ENCODE measurements around the gene PLD4. TPM values are rescaled to one million over a fixed set of nuclear protein-coding genes. Genes with fewer than 3 reads are reported as not detected.

Gene PLD4
- total RNA-seq, 1 experiment from 2014 or later: 0.15 TPM

- H3K27me3 ChIP-seq (ENCODE audit: control insufficient read depth, insufficient read depth, low read length): no peaks in the 10 kb centered on the region
- H3K9me3 ChIP-seq (ENCODE audit: control insufficient read depth, insufficient read depth, low read depth, low read length): no peaks in the 10 kb centered on the region
- intact Hi-C loops (cut with micrococcal nuclease; ENCODE audit: unreplicated experiment) (no loop called here), in situ Hi-C loops (cut with HindIII; ENCODE audit: low pct_unique_long_range_greater_than_20kb, low sequenced_read_pairs) (no loop called here)
- CTCF ChIA-PET: no interaction called here
- no peak overlapping the region for H3K27ac ChIP-seq (ENCODE audit: low read length)
- ATAC-seq (no peak), DNase-seq (ENCODE audit: low read depth, low spot score) (no peak)
- POLR2A ChIA-PET: no interaction called here
- no peak for TF ChIP-seq REST (IDR thresholded peaks at IDR 0.05; ENCODE audit: insufficient read depth in 1 of 2, low read depth in 2 of 2, low read length in 1 of 2)
- no peak for TF ChIP-seq SIN3A (IDR thresholded peaks at IDR 0.05; ENCODE audit: borderline replicate concordance, insufficient read depth, low read depth, low read length)
- TF ChIP-seq POLR2AphosphoS5 (IDR thresholded peaks at IDR 0.05; ENCODE audit: low read depth, low read length): no peak
- TF ChIP-seq TCF7L2 (IDR thresholded peaks at IDR 0.05; ENCODE audit: low read depth, low read length): no peak
- TF ChIP-seq, protein P1, sequence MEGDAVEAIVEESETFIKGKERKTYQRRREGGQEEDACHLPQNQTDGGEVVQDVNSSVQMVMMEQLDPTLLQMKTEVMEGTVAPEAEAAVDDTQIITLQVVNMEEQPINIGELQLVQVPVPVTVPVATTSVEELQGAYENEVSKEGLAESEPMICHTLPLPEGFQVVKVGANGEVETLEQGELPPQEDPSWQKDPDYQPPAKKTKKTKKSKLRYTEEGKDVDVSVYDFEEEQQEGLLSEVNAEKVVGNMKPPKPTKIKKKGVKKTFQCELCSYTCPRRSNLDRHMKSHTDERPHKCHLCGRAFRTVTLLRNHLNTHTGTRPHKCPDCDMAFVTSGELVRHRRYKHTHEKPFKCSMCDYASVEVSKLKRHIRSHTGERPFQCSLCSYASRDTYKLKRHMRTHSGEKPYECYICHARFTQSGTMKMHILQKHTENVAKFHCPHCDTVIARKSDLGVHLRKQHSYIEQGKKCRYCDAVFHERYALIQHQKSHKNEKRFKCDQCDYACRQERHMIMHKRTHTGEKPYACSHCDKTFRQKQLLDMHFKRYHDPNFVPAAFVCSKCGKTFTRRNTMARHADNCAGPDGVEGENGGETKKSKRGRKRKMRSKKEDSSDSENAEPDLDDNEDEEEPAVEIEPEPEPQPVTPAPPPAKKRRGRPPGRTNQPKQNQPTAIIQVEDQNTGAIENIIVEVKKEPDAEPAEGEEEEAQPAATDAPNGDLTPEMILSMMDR (IDR thresholded peaks at IDR 0.05): no peak
- no peaks in the 10 kb centered on the region for H3K4me1 ChIP-seq (ENCODE audit: control insufficient read depth, insufficient read depth, low read length)
- H3K4me3 ChIP-seq (ENCODE audit: low read depth in 2 of 2, low read length in 2 of 2): no peak overlapping the region
- no peaks in the 10 kb centered on the region for H3K36me3 ChIP-seq (ENCODE audit: control insufficient read depth, insufficient read depth, low read length)
- no TSS peak for BruUV-seq (replicated peaks)
Observed at GRCh38 chr14:104880584-104881210, 44.0 kb upstream of the PLD4 start.

GRCh38 chr14:104881369-104881979, 43.2 kb upstream of the PLD4 start:
- Histone ChIP-seq H3K27ac (ENCODE audit: low read length) (no peak overlapping the region), H3K4me1 (ENCODE audit: control insufficient read depth, insufficient read depth, low read length) (no peaks in the 10 kb centered on the region), H3K4me3 (ENCODE audit: low read depth in 2 of 2, low read length in 2 of 2) (no peak overlapping the region), H3K36me3 (ENCODE audit: control insufficient read depth, insufficient read depth, low read length) (no peaks in the 10 kb centered on the region), H3K9me3 (ENCODE audit: control insufficient read depth, insufficient read depth, low read depth, low read length) (no peaks in the 10 kb centered on the region), H3K27me3 (ENCODE audit: control insufficient read depth, insufficient read depth, low read length) (no peaks in the 10 kb centered on the region)
- in situ Hi-C loops (cut with HindIII; ENCODE audit: low pct_unique_long_range_greater_than_20kb, low sequenced_read_pairs) (no loop called here), intact Hi-C loops (cut with micrococcal nuclease; ENCODE audit: unreplicated experiment) (no loop called here)
- BruUV-seq (replicated peaks): no TSS peak
- ATAC-seq (no peak), DNase-seq (ENCODE audit: low read depth, low spot score) (no peak)
- TF ChIP-seq, protein P1 (IDR thresholded peaks at IDR 0.05): no peak
- TF ChIP-seq SIN3A (IDR thresholded peaks at IDR 0.05; ENCODE audit: borderline replicate concordance, insufficient read depth, low read depth, low read length): no peak
- TF ChIP-seq POLR2AphosphoS5 (IDR thresholded peaks at IDR 0.05; ENCODE audit: low read depth, low read length): no peak
- no peak for TF ChIP-seq REST (IDR thresholded peaks at IDR 0.05; ENCODE audit: insufficient read depth in 1 of 2, low read depth in 2 of 2, low read length in 1 of 2)
- TF ChIP-seq TCF7L2 (IDR thresholded peaks at IDR 0.05; ENCODE audit: low read depth, low read length): no peak
- ChIA-PET CTCF (no interaction called here), POLR2A (no interaction called here)
